Measurements from ENCODE around the gene RNF157. TPM values are rescaled to one million over a fixed set of nuclear protein-coding genes. Genes with fewer than 3 reads are reported as not detected.

RNF157 gene
- total and polyA plus RNA-seq, 8 donors: 0.79 to 11.1 (median 8.2) TPM

DNA sequence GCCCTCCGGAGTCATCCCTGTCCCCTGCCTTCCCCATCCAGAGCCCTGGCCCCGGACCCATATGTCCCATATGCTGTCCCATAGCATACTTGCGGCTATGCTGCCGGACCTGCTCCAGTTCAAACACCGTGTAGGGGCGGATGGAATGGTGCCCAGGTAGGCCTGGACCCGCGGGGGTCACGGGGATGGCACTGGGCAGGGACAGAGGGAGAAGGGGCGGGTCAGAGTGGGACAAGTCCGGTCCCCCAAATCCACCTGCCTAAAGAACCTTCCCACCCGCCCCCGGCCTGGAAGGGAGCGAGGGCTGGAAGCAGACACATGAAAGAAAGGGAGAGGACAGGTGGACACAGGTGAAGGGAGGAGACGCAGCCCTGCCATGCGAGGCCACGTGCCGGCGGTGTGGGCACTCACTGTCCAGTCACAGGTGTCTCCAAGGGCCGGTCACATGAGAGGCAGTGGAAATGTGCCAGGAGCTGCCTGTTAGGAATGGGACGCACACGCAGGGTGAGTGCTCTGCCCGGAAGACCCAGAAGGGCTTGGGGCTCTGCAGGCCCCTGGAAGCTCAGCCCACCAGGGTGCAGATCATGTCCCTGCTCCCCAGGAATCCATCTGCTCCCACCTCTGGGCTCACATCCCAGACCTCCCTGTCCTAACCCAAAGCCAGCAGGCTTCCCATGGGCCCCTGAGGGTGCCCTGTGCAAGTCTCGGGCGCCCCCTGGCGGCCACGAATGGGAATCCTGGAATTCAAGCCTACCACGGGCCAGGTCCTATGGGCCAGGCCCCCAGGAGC lies 38.9 kb upstream of the RNF157 start:
- no peaks in the 10 kb centered on the region for H3K36me3 ChIP-seq
- no peaks in the 10 kb centered on the region for H3K27me3 ChIP-seq
- intact Hi-C loops (cut with DNase I): no loop called here
- ATAC-seq (peak; percentile 95), DNase-seq (peak; percentile 77 to 98 (median 88))
- H3K4me1 ChIP-seq: peaks cover 0 to 15% of the 10 kb centered on the region in 2 donors
- no peak overlapping the region for H3K27ac ChIP-seq
- TF ChIP-seq, protein P1, sequence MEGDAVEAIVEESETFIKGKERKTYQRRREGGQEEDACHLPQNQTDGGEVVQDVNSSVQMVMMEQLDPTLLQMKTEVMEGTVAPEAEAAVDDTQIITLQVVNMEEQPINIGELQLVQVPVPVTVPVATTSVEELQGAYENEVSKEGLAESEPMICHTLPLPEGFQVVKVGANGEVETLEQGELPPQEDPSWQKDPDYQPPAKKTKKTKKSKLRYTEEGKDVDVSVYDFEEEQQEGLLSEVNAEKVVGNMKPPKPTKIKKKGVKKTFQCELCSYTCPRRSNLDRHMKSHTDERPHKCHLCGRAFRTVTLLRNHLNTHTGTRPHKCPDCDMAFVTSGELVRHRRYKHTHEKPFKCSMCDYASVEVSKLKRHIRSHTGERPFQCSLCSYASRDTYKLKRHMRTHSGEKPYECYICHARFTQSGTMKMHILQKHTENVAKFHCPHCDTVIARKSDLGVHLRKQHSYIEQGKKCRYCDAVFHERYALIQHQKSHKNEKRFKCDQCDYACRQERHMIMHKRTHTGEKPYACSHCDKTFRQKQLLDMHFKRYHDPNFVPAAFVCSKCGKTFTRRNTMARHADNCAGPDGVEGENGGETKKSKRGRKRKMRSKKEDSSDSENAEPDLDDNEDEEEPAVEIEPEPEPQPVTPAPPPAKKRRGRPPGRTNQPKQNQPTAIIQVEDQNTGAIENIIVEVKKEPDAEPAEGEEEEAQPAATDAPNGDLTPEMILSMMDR (IDR thresholded peaks at IDR 0.05): peak; percentile 97
- H3K9me3 ChIP-seq: no peaks in the 10 kb centered on the region
- no peak overlapping the region for H3K4me3 ChIP-seq

DNA sequence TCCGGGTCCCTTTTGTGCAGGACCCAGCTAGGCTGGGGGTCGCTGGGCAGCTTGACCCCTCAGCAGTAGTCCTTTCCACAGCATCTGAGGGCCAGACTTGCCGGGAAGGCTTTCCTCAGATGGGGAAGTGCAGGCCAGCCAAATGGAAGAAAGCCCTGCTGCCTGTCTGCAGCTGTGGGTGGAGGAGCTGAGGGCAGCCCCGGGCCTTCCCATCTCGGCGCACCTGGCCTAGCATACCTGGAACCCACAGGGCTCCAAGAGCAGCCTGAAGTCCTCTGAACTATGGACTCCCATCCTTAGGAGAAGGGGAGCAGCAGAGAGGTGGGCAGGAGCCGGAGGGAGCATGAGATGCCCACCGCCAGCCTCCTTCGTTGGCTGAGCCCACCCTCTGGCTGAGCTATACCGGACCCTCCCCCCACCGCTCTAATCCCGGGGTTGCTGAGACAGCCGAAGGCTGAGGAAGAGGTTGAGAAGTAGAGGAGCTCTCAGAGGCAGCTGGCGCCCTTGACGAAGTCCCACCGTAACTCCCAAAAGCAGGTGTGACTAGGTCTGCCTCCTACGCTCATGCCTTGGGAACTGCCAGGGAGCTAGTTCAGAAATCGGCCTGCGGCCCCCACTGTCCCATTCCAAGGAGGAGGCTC lies 38.1 kb upstream of the RNF157 start:
- H3K4me1 ChIP-seq: peaks cover 0 to 23% of the 10 kb centered on the region in 2 donors
- intact Hi-C loops (cut with DNase I): no loop called here
- H3K27me3 ChIP-seq: no peaks in the 10 kb centered on the region
- H3K4me3 ChIP-seq: no peak overlapping the region
- TF ChIP-seq, protein P1 (IDR thresholded peaks at IDR 0.05): no peak
- no peaks in the 10 kb centered on the region for H3K36me3 ChIP-seq
- H3K27ac ChIP-seq: no peak overlapping the region
- no peaks in the 10 kb centered on the region for H3K9me3 ChIP-seq
- no peak for ATAC-seq
- DNase-seq: no peak

DNA sequence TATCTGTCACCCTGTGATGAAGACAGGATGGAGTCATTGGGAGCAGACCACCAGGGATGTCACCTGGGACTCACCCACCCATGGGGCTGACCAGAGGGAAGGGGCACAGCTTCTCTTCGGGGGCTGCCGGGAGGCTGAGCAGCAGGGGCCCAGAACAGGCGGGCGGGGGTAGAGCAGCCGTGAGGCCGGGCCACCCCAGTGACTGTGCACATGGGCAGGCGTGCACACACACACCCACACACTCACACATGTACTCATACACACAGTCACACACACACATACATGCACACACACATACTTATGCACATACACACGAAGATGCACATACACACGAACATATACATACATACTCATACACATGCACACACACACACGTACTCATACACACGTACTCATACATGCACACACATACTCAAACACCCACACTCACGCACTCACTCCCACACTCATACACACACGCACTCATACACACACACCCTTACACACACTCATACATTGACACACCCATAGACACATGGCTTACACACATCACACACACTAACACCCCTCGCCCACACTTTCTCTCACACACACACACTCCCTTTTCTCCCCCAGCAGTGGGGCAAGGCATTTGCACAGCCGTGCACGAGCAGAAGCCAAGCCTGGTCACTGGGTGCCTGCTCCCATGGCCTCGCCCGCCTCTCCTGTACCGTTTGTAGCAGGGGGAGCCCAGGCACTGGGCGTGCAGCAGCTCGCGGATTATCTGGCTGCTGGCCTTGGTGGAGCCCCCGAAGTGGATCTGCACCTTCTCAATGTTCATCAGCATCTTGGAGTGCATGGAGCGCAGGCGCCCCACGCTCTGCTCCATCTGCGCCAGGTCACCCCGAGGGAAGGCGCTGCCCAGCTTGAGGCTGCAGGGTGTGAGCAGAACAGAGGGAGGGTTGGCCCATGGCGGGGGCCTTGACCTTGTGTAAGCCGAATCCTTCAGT lies 37.3 kb upstream of the RNF157 start:
- Histone ChIP-seq H3K4me1 (peaks cover 2 to 31% of the 10 kb centered on the region in 2 donors), H3K27me3 (no peaks in the 10 kb centered on the region), H3K4me3 (no peak overlapping the region), H3K36me3 (no peaks in the 10 kb centered on the region), H3K9me3 (no peaks in the 10 kb centered on the region), H3K27ac (no peak overlapping the region)
- DNase-seq (no peak), ATAC-seq (no peak)
- intact Hi-C loops (cut with DNase I): no loop called here
- TF ChIP-seq, protein P1 (IDR thresholded peaks at IDR 0.05): no peak

DNA sequence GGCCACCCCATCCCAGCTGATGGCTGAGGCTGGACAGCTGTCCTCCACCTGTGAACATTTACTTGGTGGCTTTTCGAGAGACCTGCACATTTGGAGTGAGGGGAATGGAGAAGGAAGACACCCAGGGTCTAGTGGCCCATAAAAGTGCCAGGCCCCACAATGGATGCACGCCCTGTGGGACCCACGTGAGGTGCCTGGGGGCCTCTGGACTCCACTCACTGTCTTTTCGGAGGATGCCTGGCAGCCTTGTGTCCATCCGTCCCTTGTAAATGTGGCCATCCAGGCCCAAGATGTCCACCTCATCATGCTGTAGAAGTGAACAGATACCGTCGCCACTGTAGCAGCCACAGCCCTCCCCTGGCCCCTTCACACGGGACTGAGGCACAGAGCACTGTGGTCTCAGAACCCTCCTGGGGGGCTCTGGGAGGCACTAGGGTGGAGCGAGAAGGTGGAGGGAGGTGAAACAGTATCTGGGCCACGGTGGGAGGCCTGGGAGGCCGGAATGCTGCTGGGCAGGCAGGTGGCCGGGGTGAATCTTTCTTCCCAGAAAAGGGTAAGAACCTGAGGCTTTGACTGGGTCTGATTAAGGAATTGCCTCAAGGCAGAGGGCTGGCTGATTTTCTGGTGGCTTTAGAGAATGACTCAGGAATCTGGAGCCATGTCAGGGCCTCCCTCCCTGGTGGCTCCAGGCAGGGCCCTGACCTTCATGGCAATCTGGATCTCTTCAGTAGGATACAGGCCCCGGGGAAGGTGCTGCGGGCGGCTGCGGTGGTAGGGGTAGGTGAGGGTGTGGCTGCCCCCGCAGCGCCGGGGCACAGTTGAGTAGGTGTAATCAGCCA lies 36.4 kb upstream of the RNF157 start:
- intact Hi-C loops (cut with DNase I): no loop called here
- TF ChIP-seq, protein P1 (IDR thresholded peaks at IDR 0.05): no peak

More for the DNA sequence above, 36.4 kb upstream of the RNF157 start:
- no peaks in the 10 kb centered on the region for H3K27me3 ChIP-seq
- no peak overlapping the region for H3K4me3 ChIP-seq
- no peaks in the 10 kb centered on the region for H3K9me3 ChIP-seq
- H3K36me3 ChIP-seq: no peaks in the 10 kb centered on the region
- no peak for DNase-seq
- no peak for ATAC-seq
- H3K4me1 ChIP-seq: peaks cover 11 to 40% of the 10 kb centered on the region in 2 donors
- H3K27ac ChIP-seq: no peak overlapping the region
